HG02840 (cell line): Measurements from ENCODE around the gene AMFR.

ENCODE experiments used
- ATAC-seq: cut with Tn5 transposase; IDR thresholded peaks from one replicate; pipeline ENCODE4 v1.9.1; 2021; ENCODE audit warnings: mild to moderate bottlenecking, moderate library complexity, moderate number of reproducible peaks; ENCODE audit not compliant: unreplicated experiment, low FRiP score

Gene AMFR

DNA sequence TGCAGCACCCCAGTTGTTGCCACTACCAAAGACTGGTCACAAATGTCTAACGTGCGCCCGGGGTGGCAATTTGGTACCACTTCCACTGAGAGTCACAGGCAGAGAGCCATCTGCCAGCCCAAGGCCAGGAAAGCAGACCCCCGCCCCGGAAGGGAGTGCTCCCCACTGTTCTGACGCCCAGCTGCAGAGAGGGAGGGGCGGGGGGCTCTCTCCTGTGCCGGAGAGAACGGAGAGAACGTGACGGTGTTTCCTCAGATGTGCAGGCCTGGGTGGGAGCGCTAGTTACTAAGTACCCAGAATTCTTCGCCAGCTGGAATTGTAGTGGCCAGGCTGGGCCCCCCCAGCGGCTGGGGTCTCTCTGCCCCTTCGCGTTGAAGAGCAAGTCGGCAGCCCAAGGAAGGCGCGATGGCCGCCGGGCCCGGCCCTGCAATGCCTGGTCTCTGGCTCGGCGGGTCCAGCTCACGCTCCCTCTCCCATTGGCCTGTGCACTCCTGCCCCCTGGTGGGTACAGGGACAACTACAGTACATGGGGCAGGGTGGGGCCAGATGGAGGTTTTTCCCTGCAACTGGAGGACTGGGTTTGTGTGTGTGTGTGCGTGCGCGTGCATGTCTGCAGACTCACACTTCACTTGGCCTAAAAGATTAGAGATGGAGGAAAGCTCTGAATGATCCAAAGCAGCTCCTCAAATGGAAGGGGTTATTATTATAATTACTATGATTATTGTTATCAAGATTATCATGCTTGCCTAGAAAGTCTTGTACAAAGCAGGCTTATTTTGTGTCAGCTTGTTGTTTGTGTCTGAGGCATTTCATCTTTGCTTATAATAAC lies 107.1 kb downstream of the AMFR start:
- ATAC-seq: no peak

DNA sequence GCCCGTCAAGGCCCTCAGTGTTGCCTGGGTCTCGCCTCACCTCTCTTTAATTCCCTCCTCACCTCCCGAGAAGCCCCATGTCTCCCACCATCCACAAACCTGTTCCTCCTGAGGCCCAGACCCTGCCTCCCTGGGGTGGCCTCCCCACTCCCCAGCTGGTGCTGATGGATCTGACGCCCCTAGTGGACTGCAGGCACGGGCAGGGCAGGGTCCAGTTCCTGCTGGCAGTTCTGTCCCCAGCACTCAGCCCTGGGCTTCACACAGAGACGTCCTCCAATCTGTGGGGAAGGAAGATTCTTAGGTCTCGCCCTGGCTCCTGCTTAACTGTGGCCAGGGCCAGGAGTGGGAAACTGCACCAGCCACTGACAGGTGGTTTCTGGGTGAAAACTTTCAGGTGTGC lies 108.8 kb downstream of the AMFR start:
- no peak for ATAC-seq

DNA sequence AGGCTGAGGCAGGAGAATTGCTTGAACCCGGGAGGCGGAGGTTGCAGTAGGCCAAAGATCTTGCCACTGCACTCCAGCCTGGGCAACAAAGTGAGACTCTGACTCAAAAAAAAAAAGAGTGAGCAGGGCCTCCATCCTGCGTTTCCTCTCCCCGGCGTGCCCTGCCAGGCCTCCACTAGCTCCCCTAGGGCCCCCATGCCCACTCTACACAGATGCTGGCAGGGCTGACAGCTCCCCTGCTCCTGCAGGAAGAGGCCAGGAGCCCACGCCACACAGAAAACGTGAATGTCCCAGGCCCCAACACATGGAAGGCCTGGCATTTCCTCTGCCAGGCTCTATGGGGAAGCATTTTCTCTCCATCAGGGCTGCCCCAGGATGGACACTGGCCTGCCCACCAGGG lies 109.4 kb downstream of the AMFR start:
- no peak for ATAC-seq

DNA sequence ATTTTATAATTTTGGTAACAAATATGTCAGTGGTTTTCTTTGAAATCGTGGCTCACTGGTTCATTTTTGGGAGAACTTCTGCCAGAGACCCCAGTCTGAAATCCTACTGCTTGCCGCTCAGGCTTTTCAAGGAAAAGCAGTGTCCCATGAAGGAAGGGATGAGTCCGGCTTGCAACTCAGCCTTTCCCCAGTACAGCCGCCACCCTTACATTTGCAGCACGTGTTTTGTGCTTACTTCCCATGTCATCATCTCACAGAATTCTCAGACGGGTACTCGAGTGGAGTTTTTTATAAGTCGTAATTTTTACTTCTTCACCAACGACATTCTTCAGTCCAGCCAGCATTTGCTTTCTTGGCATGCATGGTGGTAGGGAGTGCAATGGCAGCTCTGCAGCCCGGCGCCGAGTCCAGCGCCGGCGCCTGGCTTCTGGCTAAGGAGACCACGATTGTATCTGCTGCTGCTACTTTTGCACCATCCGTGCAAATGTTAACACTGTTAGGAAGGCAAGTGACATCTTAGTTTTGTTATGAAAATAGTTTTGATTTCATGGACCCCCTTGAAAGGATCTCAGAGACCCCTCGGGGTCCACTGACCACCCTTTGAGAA lies 111.0 kb downstream of the AMFR start:
- no peak for ATAC-seq

DNA sequence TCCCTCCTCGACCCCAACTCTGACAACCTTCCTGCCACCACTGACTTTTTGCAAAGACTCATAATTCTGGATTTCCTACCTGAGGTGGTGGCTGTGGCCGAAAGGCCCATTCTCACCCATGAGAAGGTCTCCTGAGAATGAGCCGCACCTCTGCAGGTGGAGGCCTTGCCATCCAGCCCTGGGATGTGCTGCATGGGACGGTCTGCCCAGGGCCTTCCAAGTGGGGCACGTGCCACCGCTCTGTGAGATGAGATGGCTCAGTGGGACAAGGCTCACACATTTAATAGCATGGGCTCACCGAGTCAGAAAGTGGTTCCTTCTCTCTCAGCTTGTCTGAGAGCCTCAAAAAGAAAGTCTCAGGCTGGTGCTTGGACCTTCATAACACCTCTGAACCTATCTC lies 112.8 kb downstream of the AMFR start:
- no peak for ATAC-seq

DNA sequence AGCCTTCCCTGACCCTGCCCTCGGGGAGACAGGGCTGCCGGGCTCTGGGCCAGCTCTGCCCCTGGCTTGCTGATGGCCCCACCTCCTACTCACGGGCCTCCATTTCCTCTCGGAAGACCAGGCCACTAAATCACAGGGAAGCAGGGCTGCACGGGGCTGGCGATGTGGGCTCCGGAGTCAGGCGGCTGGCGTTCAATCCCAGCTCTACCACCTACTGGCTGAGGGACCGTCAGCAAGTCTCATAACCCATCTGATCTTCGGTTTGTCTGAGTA lies 113.4 kb downstream of the AMFR start:
- no peak for ATAC-seq
